CD4-positive, alpha-beta memory T cell (primary cell): ENCODE measurements around the gene CD27. TPM values are rescaled to one million over a fixed set of nuclear protein-coding genes. Genes with fewer than 3 reads are reported as not detected.
A peak's percentile ranks its signal among the peaks of the same experiment; 100 is the strongest.

ENCODE experiments used
- CTCF ChIA-PET: fragments of 350-600 bp; sonication (Branson Sonifier 250); formaldehyde crosslinking; loops from one replicate; lab custom pipeline; 2021; ENCODE audit warnings: inconsistent platforms; ENCODE audit not compliant: partially characterized antibody; lab: Charles Lee
- POLR2A ChIA-PET: fragments of 350-600 bp; sonication (Branson Sonifier 250); formaldehyde crosslinking; loops from one replicate; lab custom pipeline; 2021; ENCODE audit not compliant: partially characterized antibody; lab: Charles Lee
- DNase-seq, 5 donors: peaks; one replicate each; pipeline versions ENCODE4 v3.0.0 to v3.0.0-alpha.2; 2020 to 2022; ENCODE audit warnings: mixed read lengths in 1 of 5
- H3K27ac ChIP-seq: one replicate; pipeline ENCODE4 v1.7.0; 2013; ENCODE audit warnings: low read depth, low read length
- H3K27me3 ChIP-seq: 2 replicates; pipeline ENCODE4 v1.7.0; 2013; ENCODE audit warnings: mild to moderate bottlenecking, low read length, moderate library complexity; ENCODE audit not compliant: insufficient read depth
- H3K36me3 ChIP-seq: 2 replicates; pipeline ENCODE4 v1.7.0; 2013; ENCODE audit warnings: mild to moderate bottlenecking, low read length, moderate library complexity; ENCODE audit not compliant: insufficient read depth
- H3K4me1 ChIP-seq: 2 replicates; pipeline ENCODE4 v1.7.0; 2013; ENCODE audit warnings: mild to moderate bottlenecking, low read length, moderate library complexity; ENCODE audit not compliant: insufficient read depth
- H3K4me3 ChIP-seq, 2 donors: one replicate each; pipeline ENCODE4 v1.7.0; 2013; ENCODE audit warnings: low read length in 2 of 2, mild to moderate bottlenecking in 1 of 2
- H3K9me3 ChIP-seq, 2 donors: one replicate each; pipeline ENCODE4 v1.7.0; 2013; ENCODE audit warnings: low read length in 2 of 2, control low read depth in 1 of 2; ENCODE audit not compliant: control insufficient read depth in 1 of 2
- H3K27ac Mint-ChIP-seq, 7 donors: one replicate each; pipeline ENCODE4 v1.8.0; 2020 to 2021; ENCODE audit warnings: mixed read lengths in 7 of 7, mild to moderate bottlenecking in 6 of 7, inconsistent platforms in 3 of 7, moderate library complexity in 3 of 7
- H3K27me3 Mint-ChIP-seq, 2 donors: one replicate each; pipeline ENCODE4 v1.8.0; 2020 to 2021; ENCODE audit warnings: mixed read lengths in 2 of 2
- H3K36me3 Mint-ChIP-seq, 2 donors: one replicate each; pipeline ENCODE4 v1.8.0; 2020 to 2021; ENCODE audit warnings: mixed read lengths in 2 of 2, inconsistent platforms in 1 of 2, mild to moderate bottlenecking in 1 of 2
- H3K4me1 Mint-ChIP-seq, 4 donors: one replicate each; pipeline ENCODE4 v1.8.0; 2020 to 2021; ENCODE audit warnings: mixed read lengths in 4 of 4, mild to moderate bottlenecking in 1 of 4
- H3K4me3 Mint-ChIP-seq, 8 donors: one replicate each; pipeline ENCODE4 v1.8.0; 2020 to 2021; ENCODE audit warnings: mixed read lengths in 8 of 8, mild to moderate bottlenecking in 7 of 8, moderate library complexity in 6 of 8, inconsistent platforms in 3 of 8
- H3K9me3 Mint-ChIP-seq, 8 donors: one replicate each; pipeline ENCODE4 v1.8.0; 2020 to 2021; ENCODE audit warnings: mixed read lengths in 8 of 8, mild to moderate bottlenecking in 5 of 8, inconsistent platforms in 3 of 8, moderate library complexity in 1 of 8
- intact Hi-C: fragments of 100-400 bp; cut with micrococcal nuclease; formaldehyde crosslinking; loops from one replicate; pipeline ENCODE4 v1.15.1; 2023
- polyA plus RNA-seq, 2 donors: library from polyadenylated mRNA; unstranded; fragments of 300-500 nt; fragmentation: Illumina TruSeq; gene quantifications; one replicate each; pipeline ENCODE4 v1.2.3, GENCODE V29; 2021
- total RNA-seq, 2 experiments: library from RNA; stranded (reverse); gene quantifications; one replicate each; pipeline ENCODE4 v1.2.3, GENCODE V29; 2021

The CD27 gene
- total and polyA plus RNA-seq, 4 experiments from 2014 or later, result 117 to 402 (median 233) TPM

GRCh38 chr12:6468283-6468575 is 23.5 kb downstream of the CD27 start:
- ChIA-PET CTCF (interaction anchor here (0.6 to 5.2 kb wide), 5 partner anchors 23 to 190 kb away, joined by 3 to 84 read pairs (median 3); partner anchors contain the start of gene GAPDH), POLR2A (interaction anchor here (0.7 to 4.4 kb wide), 7 partner anchors 10 to 68 kb away, joined by 3 to 237 read pairs (median 4); partner anchors contain the start of genes CD27, GAPDH and TAPBPL)
- Histone ChIP-seq H3K27ac (no peak overlapping the region), H3K4me3 (peak overlapping the region in 1 of 2 donors; percentile 76), H3K9me3 (no peaks in the 10 kb centered on the region), H3K27me3 (no peaks in the 10 kb centered on the region), H3K36me3 (peaks cover 25% of the 10 kb centered on the region), H3K4me1 (peaks cover 69% of the 10 kb centered on the region)
- H3K27ac Mint-ChIP-seq, result peak overlapping the region; percentile 25 to 97 (median 90)
- no peaks in the 10 kb centered on the region for H3K27me3 Mint-ChIP-seq
- H3K36me3 Mint-ChIP-seq, result peaks cover 30 to 49% of the 10 kb centered on the region in 2 donors
- peaks cover 53 to 75% (median 69%) of the 10 kb centered on the region in 4 donors for H3K4me1 Mint-ChIP-seq
- H3K4me3 Mint-ChIP-seq, result peak overlapping the region; percentile 86 to 97 (median 92)
- no peak for DNase-seq
- no peaks in the 10 kb centered on the region for H3K9me3 Mint-ChIP-seq
- intact Hi-C loops, result no loop called here

- Mint-ChIP-seq H3K27me3 (no peaks in the 10 kb centered on the region), H3K27ac (peak overlapping the region; percentile 90 to 97 (median 94)), H3K36me3 (peaks cover 23 to 43% of the 10 kb centered on the region in 2 donors), H3K4me3 (peak overlapping the region; percentile 86 to 97 (median 92)), H3K9me3 (no peaks in the 10 kb centered on the region), H3K4me1 (peaks cover 46 to 66% (median 61%) of the 10 kb centered on the region in 4 donors)
- no peak for DNase-seq
- Histone ChIP-seq H3K36me3 (peaks cover 21% of the 10 kb centered on the region), H3K4me1 (peaks cover 60% of the 10 kb centered on the region), H3K9me3 (no peaks in the 10 kb centered on the region), H3K27ac (peak overlapping the region; percentile 64), H3K4me3 (peak overlapping the region; percentile 74 to 76), H3K27me3 (no peaks in the 10 kb centered on the region)
- CTCF ChIA-PET, result interaction anchor here (1.0 to 5.2 kb wide), 7 partner anchors 17 to 134 kb away, joined by 3 to 84 read pairs (median 16); partner anchors contain the start of genes GAPDH, MRPL51 and TAPBPL
- intact Hi-C loops, result no loop called here
- POLR2A ChIA-PET, result interaction anchor here (0.7 to 4.7 kb wide), 16 partner anchors 7 to 422 kb away, joined by 3 to 237 read pairs (median 26); partner anchors contain the start of genes CD27, GAPDH, MRPL51 and TAPBPL
These were observed 24.3 kb downstream of the CD27 start for GRCh38 chr12:6469092-6469491.

- H3K4me3 ChIP-seq, result peak overlapping the region; percentile 74 to 76
- H3K27ac ChIP-seq, result peak overlapping the region; percentile 64
- no peaks in the 10 kb centered on the region for H3K9me3 ChIP-seq
- H3K9me3 Mint-ChIP-seq, result no peaks in the 10 kb centered on the region
- intact Hi-C loops, result loop anchor here (1.0 to 2.0 kb wide), 4 partner anchors 24 to 133 kb away; partner anchors contain the start of genes GAPDH and MRPL51
- H3K4me1 ChIP-seq, result peaks cover 53% of the 10 kb centered on the region
- H3K27ac Mint-ChIP-seq, result peak overlapping the region; percentile 90 to 97 (median 94)
- no peak for DNase-seq
- peak overlapping the region; percentile 86 to 97 (median 92) for H3K4me3 Mint-ChIP-seq
- peaks cover 16 to 36% of the 10 kb centered on the region in 2 donors for H3K36me3 Mint-ChIP-seq
- no peaks in the 10 kb centered on the region for H3K27me3 Mint-ChIP-seq
- H3K4me1 Mint-ChIP-seq, result peaks cover 39 to 59% (median 54%) of the 10 kb centered on the region in 4 donors
- H3K27me3 ChIP-seq, result no peaks in the 10 kb centered on the region
- peaks cover 14% of the 10 kb centered on the region for H3K36me3 ChIP-seq
- ChIA-PET CTCF (interaction anchor here (1.0 to 5.2 kb wide), 18 partner anchors 8 to 403 kb away, joined by 3 to 84 read pairs (median 4); partner anchors contain the start of genes CD27, GAPDH, MRPL51 and SPSB2), POLR2A (interaction anchor here (0.5 to 4.7 kb wide), 36 partner anchors 8 to 492 kb away, joined by 3 to 237 read pairs (median 10); partner anchors contain the start of genes CD27, COPS7A, GAPDH and MLF2)
These were observed 25.0 kb downstream of the CD27 start for GRCh38 chr12:6469609-6470374.

GRCh38 chr12:6470375-6471163 is 25.8 kb downstream of the CD27 start, which contains the start of gene VAMP1:
Gene VAMP1 (minus strand): TSS chr12:6470677. CDS start chr12:6470531, 146 bp downstream.
- Mint-ChIP-seq H3K4me1 (peaks cover 35 to 52% (median 48%) of the 10 kb centered on the region in 4 donors), H3K36me3 (peaks cover 11 to 31% of the 10 kb centered on the region in 2 donors), H3K9me3 (no peaks in the 10 kb centered on the region), H3K4me3 (peak within 1 kb of the TSS; percentile 86 to 97 (median 92)), H3K27ac (peak within 1 kb of the TSS; percentile 90 to 97 (median 94)), H3K27me3 (no peaks in the 10 kb centered on the region)
- no peaks in the 10 kb centered on the region for H3K27me3 ChIP-seq
- peak; percentile 95 to 99 (median 96) for DNase-seq
- H3K27ac ChIP-seq, result peak within 1 kb of the TSS; percentile 64
- POLR2A ChIA-PET, result interaction anchor here (0.5 to 4.7 kb wide), 41 partner anchors 9 to 491 kb away, joined by 3 to 237 read pairs (median 7); partner anchors contain the start of genes CD27, COPS7A, GAPDH and IFFO1
- H3K4me1 ChIP-seq, result peaks cover 46% of the 10 kb centered on the region
- H3K4me3 ChIP-seq, result peak within 1 kb of the TSS; percentile 74 to 76
- H3K9me3 ChIP-seq, result no peaks in the 10 kb centered on the region
- CTCF ChIA-PET, result interaction anchor here (0.7 to 5.2 kb wide), 20 partner anchors 9 to 403 kb away, joined by 3 to 84 read pairs (median 4); partner anchors contain the start of genes CD27, GAPDH, MRPL51 and PTMS
- intact Hi-C loops, result loop anchor here (1.0 to 2.0 kb wide), 4 partner anchors 23 to 134 kb away; partner anchors contain the start of genes GAPDH and MRPL51
- peaks cover 10% of the 10 kb centered on the region for H3K36me3 ChIP-seq

GRCh38 chr12:6471989-6472360 is 27.2 kb downstream of the CD27 start:
- Mint-ChIP-seq H3K9me3 (peaks cover 0 to 3% (median 0%) of the 10 kb centered on the region in 8 donors), H3K36me3 (peaks cover 6 to 20% of the 10 kb centered on the region in 2 donors), H3K27ac (peak overlapping the region in 3 of 7 donors; percentile 1 to 90 (median 17)), H3K4me1 (peaks cover 27 to 43% (median 35%) of the 10 kb centered on the region in 4 donors), H3K27me3 (peaks cover 0 to 2% of the 10 kb centered on the region in 2 donors), H3K4me3 (peak overlapping the region; percentile 1 to 48 (median 18))
- CTCF ChIA-PET, result interaction anchor here (1.4 to 5.2 kb wide), 3 partner anchors 20 to 48 kb away, joined by 3 to 55 read pairs (median 16); partner anchors contain the start of gene TAPBPL
- Histone ChIP-seq H3K9me3 (no peaks in the 10 kb centered on the region), H3K27ac (no peak overlapping the region), H3K27me3 (no peaks in the 10 kb centered on the region), H3K4me1 (peaks cover 32% of the 10 kb centered on the region), H3K36me3 (no peaks in the 10 kb centered on the region), H3K4me3 (no peak overlapping the region)
- intact Hi-C loops, result loop anchor here (2.0 kb wide), 1 partner anchor 135 kb away; no protein-coding TSS in a partner anchor
- POLR2A ChIA-PET, result interaction anchor here (3.8 to 4.7 kb wide), 5 partner anchors 10 to 132 kb away, joined by 36 to 107 read pairs (median 86); partner anchors contain the start of genes CD27, MRPL51 and TNFRSF1A
- no peak for DNase-seq

GRCh38 chr12:6472491-6472890 is 27.7 kb downstream of the CD27 start:
- Mint-ChIP-seq H3K4me3 (peak overlapping the region in 1 of 8 donors; percentile 4), H3K9me3 (peaks cover 0 to 3% (median 0%) of the 10 kb centered on the region in 8 donors), H3K27ac (peak overlapping the region in 1 of 7 donors; percentile 90), H3K27me3 (peaks cover 0 to 2% of the 10 kb centered on the region in 2 donors), H3K4me1 (peaks cover 23 to 38% (median 30%) of the 10 kb centered on the region in 4 donors), H3K36me3 (peaks cover 5 to 16% of the 10 kb centered on the region in 2 donors)
- DNase-seq, result no peak
- Histone ChIP-seq H3K27me3 (no peaks in the 10 kb centered on the region), H3K4me1 (peaks cover 28% of the 10 kb centered on the region), H3K4me3 (no peak overlapping the region), H3K36me3 (no peaks in the 10 kb centered on the region), H3K9me3 (no peaks in the 10 kb centered on the region), H3K27ac (no peak overlapping the region)
- CTCF ChIA-PET, result interaction anchor here (1.4 kb wide), 1 partner anchor 28 kb away, joined by 3 read pairs; no protein-coding TSS in a partner anchor
- POLR2A ChIA-PET, result interaction anchor here (0.6 to 4.7 kb wide), 6 partner anchors 9 to 132 kb away, joined by 4 to 107 read pairs (median 82); partner anchors contain the start of genes CD27, MRPL51 and TNFRSF1A
- intact Hi-C loops, result no loop called here
